ENCODE data around the gene PLCB4. TPM values are rescaled to one million over a fixed set of nuclear protein-coding genes. Genes with fewer than 3 reads are reported as not detected.
A peak's percentile ranks its signal among the peaks of the same experiment; 100 is the strongest.

The PLCB4 gene
- total RNA-seq, 4 donors from 2014 or later = 2.3 to 3.9 (median 3.3) TPM

GRCh38 chr20:9358001-9358400 is 289.1 kb downstream of the PLCB4 start:
- Histone ChIP-seq H3K4me1 (peaks cover 0 to 5% of the 10 kb centered on the region in 2 donors), H3K9me3 (no peaks in the 10 kb centered on the region), H3K4me3 (no peak overlapping the region), H3K27me3 (no peaks in the 10 kb centered on the region), H3K36me3 (no peaks in the 10 kb centered on the region), H3K27ac (no peak overlapping the region)
- DNase-seq (no peak), ATAC-seq (no peak)
- TF ChIP-seq, protein P1, sequence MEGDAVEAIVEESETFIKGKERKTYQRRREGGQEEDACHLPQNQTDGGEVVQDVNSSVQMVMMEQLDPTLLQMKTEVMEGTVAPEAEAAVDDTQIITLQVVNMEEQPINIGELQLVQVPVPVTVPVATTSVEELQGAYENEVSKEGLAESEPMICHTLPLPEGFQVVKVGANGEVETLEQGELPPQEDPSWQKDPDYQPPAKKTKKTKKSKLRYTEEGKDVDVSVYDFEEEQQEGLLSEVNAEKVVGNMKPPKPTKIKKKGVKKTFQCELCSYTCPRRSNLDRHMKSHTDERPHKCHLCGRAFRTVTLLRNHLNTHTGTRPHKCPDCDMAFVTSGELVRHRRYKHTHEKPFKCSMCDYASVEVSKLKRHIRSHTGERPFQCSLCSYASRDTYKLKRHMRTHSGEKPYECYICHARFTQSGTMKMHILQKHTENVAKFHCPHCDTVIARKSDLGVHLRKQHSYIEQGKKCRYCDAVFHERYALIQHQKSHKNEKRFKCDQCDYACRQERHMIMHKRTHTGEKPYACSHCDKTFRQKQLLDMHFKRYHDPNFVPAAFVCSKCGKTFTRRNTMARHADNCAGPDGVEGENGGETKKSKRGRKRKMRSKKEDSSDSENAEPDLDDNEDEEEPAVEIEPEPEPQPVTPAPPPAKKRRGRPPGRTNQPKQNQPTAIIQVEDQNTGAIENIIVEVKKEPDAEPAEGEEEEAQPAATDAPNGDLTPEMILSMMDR (IDR thresholded peaks at IDR 0.05 in 4 of 5, conservative IDR thresholded peaks at IDR 0.05 in 1 of 5) = no peak
- TF ChIP-seq POLR2A (IDR thresholded peaks at IDR 0.05) = no peak
- in situ Hi-C loops (cut with MboI; ENCODE audit: low sequenced_read_pairs in 4 of 4) (loop anchor here in 3 of 4 donors (10.0 to 25.0 kb wide), 3 partner anchors 521 to 603 kb away; no protein-coding TSS in a partner anchor), intact Hi-C loops (cut with DNase I; ENCODE audit: low total_unique reads) (loop anchor here (10.0 kb wide), 1 partner anchor 603 kb away; no protein-coding TSS in a partner anchor)

DNA sequence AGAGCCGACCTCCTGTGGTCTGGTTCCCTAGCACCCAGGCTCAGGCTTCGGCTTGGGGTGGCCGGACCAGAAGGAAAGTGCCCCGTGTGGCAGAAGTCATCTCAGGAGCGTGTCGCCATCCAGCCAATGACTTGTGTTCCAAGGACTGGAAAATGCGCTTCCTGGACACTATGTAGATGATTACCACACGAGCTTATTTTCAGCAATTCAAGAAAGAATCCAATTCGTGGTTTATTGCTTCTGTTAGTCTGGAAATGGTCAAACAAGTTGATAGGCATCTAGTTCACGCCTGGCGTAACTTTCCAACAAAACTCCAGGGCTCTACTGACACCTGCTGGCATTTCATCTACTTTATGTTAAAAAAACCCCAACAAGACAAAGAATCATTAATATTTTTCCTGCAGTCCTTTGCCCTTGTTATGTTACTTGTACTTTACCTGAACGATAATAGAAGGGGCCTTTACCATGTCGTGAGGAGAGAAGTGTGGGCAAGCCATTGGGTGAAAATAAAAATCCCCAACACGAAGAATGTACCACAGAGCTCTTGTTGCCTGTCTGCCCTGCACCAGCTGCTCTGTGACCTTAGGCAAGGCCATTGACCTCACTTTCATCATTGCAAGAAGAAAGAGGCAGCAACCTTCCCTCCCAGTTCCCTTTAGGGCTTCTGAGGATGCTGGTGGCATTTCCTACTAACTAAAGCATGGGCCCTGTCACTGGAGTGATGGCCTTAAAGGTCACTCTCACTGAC is 290.8 kb downstream of the PLCB4 start:
- peak; percentile 78 to 87 for ATAC-seq
- Histone ChIP-seq H3K9me3 (no peaks in the 10 kb centered on the region), H3K27me3 (no peaks in the 10 kb centered on the region), H3K4me3 (peak overlapping the region in 1 of 4 donors; percentile 15), H3K36me3 (no peaks in the 10 kb centered on the region), H3K27ac (no peak overlapping the region), H3K4me1 (no peaks in the 10 kb centered on the region)
- in situ Hi-C loops (cut with MboI; ENCODE audit: low sequenced_read_pairs in 4 of 4) (loop anchor here in 3 of 4 donors (5.0 to 25.0 kb wide), 5 partner anchors 502 to 605 kb away; no protein-coding TSS in a partner anchor), intact Hi-C loops (cut with DNase I; ENCODE audit: low total_unique reads) (loop anchor here (1.0 to 10.0 kb wide), 3 partner anchors 505 to 605 kb away; no protein-coding TSS in a partner anchor)
- peak; percentile 8 to 17 for DNase-seq
- TF ChIP-seq, protein P1 (IDR thresholded peaks at IDR 0.05 in 4 of 5, conservative IDR thresholded peaks at IDR 0.05 in 1 of 5) = peak in 4 of 5 experiments; percentile 46 to 59 (median 50)
- TF ChIP-seq POLR2A (IDR thresholded peaks at IDR 0.05) = no peak

- in situ Hi-C loops (cut with MboI; ENCODE audit: low sequenced_read_pairs in 4 of 4) (loop anchor here in 3 of 4 donors (5.0 to 25.0 kb wide), 3 partner anchors 503 to 523 kb away; no protein-coding TSS in a partner anchor), intact Hi-C loops (cut with DNase I; ENCODE audit: low total_unique reads) (no loop called here)
- Histone ChIP-seq H3K27me3 (no peaks in the 10 kb centered on the region), H3K9me3 (no peaks in the 10 kb centered on the region), H3K36me3 (no peaks in the 10 kb centered on the region), H3K4me1 (no peaks in the 10 kb centered on the region), H3K4me3 (no peak overlapping the region), H3K27ac (no peak overlapping the region)
- TF ChIP-seq POLR2A (IDR thresholded peaks at IDR 0.05) = no peak
- TF ChIP-seq, protein P1 (IDR thresholded peaks at IDR 0.05 in 4 of 5, conservative IDR thresholded peaks at IDR 0.05 in 1 of 5) = no peak
- no peak for ATAC-seq
- DNase-seq = no peak
Observed at GRCh38 chr20:9360431-9360830, 291.5 kb downstream of the PLCB4 start.

GRCh38 chr20:9363673-9364072 is 294.8 kb downstream of the PLCB4 start:
- H3K36me3 ChIP-seq = no peaks in the 10 kb centered on the region
- no peaks in the 10 kb centered on the region for H3K27me3 ChIP-seq
- no peaks in the 10 kb centered on the region for H3K9me3 ChIP-seq
- no peaks in the 10 kb centered on the region for H3K4me1 ChIP-seq
- DNase-seq = no peak
- H3K27ac ChIP-seq = no peak overlapping the region
- TF ChIP-seq, protein P1 (IDR thresholded peaks at IDR 0.05 in 4 of 5, conservative IDR thresholded peaks at IDR 0.05 in 1 of 5) = no peak
- TF ChIP-seq POLR2A (IDR thresholded peaks at IDR 0.05) = no peak
- ATAC-seq = no peak
- no peak overlapping the region for H3K4me3 ChIP-seq
- intact Hi-C loops (cut with DNase I; ENCODE audit: low total_unique reads) = no loop called here
- in situ Hi-C loops (cut with MboI; ENCODE audit: low sequenced_read_pairs in 4 of 4) = loop anchor here in 3 of 4 donors (5.0 to 25.0 kb wide), 3 partner anchors 506 to 526 kb away; no protein-coding TSS in a partner anchor

Measured in gastrocnemius medialis (tissue), 4 donors.